ENCODE results near the gene RFX4. TPM values are rescaled to one million over a fixed set of nuclear protein-coding genes. Genes with fewer than 3 reads are reported as not detected.

Gene RFX4
- polyA plus RNA-seq, 2 of the 4 experiments (the other 2 are of a cell fraction) = not detected

- FAIRE-seq = no peak
- ChIA-PET POLR2A (no interaction called here), CTCF (interaction anchor here (1.2 kb wide), 1 partner anchor 18 kb away, joined by 4 read pairs; no protein-coding TSS in a partner anchor)
- peaks cover 52% of the 10 kb centered on the region for H3K4me1 ChIP-seq
- ATAC-seq = peak in 1 of 2 experiments; percentile 19; a peak in 3 of 6 replicates
- no peak overlapping the region for H3K4me3 ChIP-seq
- peak in 1 of 2 experiments; percentile 32 for DNase-seq (ENCODE audit: low read depth in 1 of 2, low spot score in 1 of 2)
- 16% methylated on average over 3 of the region's 3 CpGs for WGBS (ENCODE audit: missing lambda C conversion rate)
- H3K4me2 ChIP-seq = peak overlapping the region; percentile 30
- no peak; the same call in 1 of the 2 replicates for TF ChIP-seq FOSL2 (IDR thresholded peaks at IDR 0.05)
- TF ChIP-seq FOSL2 (CRISPR knock-in tag; IDR thresholded peaks at IDR 0.05) = peak; percentile 82
- TF ChIP-seq MAFK (IDR thresholded peaks at IDR 0.05; ENCODE audit: partially characterized antibody) = peak; percentile 70
- TF ChIP-seq REST (IDR thresholded peaks at IDR 0.05) = no peak
- TF ChIP-seq TP53 (CRISPR knock-in tag; IDR thresholded peaks at IDR 0.05) = no peak
- H3K9me3 ChIP-seq = no peaks in the 10 kb centered on the region
- peak overlapping the region in 1 of 2 experiments; percentile 30; a peak in 1 of 6 replicates for H3K27ac ChIP-seq
Measured at GRCh38 chr12:106780010-106780631, 197.3 kb downstream of the RFX4 start.

GRCh38 chr12:106782619-106783018 is 199.8 kb downstream of the RFX4 start:
- Histone ChIP-seq H3K9me3 (no peaks in the 10 kb centered on the region), H3K4me1 (peaks cover 29% of the 10 kb centered on the region), H3K27ac (no peak overlapping the region), H3K4me2 (no peak overlapping the region), H3K4me3 (no peak overlapping the region)
- DNase-seq (ENCODE audit: low read depth in 1 of 2, low spot score in 1 of 2) (no peak), ATAC-seq (no peak), FAIRE-seq (no peak)
- WGBS (ENCODE audit: missing lambda C conversion rate) = 74% methylated on average over 1 of the region's 1 CpG
- ChIA-PET CTCF (no interaction called here), POLR2A (no interaction called here)
- TF ChIP-seq FOSL2 (IDR thresholded peaks at IDR 0.05) = no peak
- no peak for TF ChIP-seq FOSL2 (CRISPR knock-in tag; IDR thresholded peaks at IDR 0.05)
- no peak for TF ChIP-seq ELK1 (IDR thresholded peaks at IDR 0.05; ENCODE audit: low read depth, low read length)
- TF ChIP-seq SREBF2 (IDR thresholded peaks at IDR 0.05) = no peak
- TF ChIP-seq CBX2 (IDR thresholded peaks at IDR 0.05; ENCODE audit: borderline replicate concordance, low read depth) = no peak
- no peak for TF ChIP-seq RCOR1 (IDR thresholded peaks at IDR 0.05; ENCODE audit: low read depth, low read length)
- TF ChIP-seq ZC3H11A (IDR thresholded peaks at IDR 0.05) = no peak
- TF ChIP-seq E2F6 (IDR thresholded peaks at IDR 0.05; ENCODE audit: borderline replicate concordance, low read depth) = no peak
- TF ChIP-seq CTCF (IDR thresholded peaks at IDR 0.05) = no peak
- no peak for TF ChIP-seq ESRRA (IDR thresholded peaks at IDR 0.05; ENCODE audit: borderline replicate concordance, low read length)
- TF ChIP-seq CBX8 (IDR thresholded peaks at IDR 0.05) = no peak
- TF ChIP-seq EHMT2 (IDR thresholded peaks at IDR 0.05; ENCODE audit: low read depth) = no peak
- TF ChIP-seq JUN (IDR thresholded peaks at IDR 0.05) = no peak
- no peak for TF ChIP-seq PBX3 (IDR thresholded peaks at IDR 0.05)
- TF ChIP-seq RNF2 (IDR thresholded peaks at IDR 0.05; ENCODE audit: borderline replicate concordance, low read depth) = no peak

Measured in A549 (cell line).